ENCODE data around the gene FNBP1L.
"Not testable (repeated sequence)": the region's sequence is repeated elsewhere in the genome, so short reads cannot be mapped to it uniquely, and the experiment has no call there.

Gene FNBP1L

GRCh38 chr1:93537924-93538323 is 90.0 kb downstream of the FNBP1L start:
- no peak for DNase-seq

- DNase-seq = no peak
Observed at GRCh38 chr1:93541045-93541444, 93.1 kb downstream of the FNBP1L start.

GRCh38 chr1:93542398-93542797 is 94.5 kb downstream of the FNBP1L start:
- DNase-seq = no peak

GRCh38 chr1:93546162-93546863 is 98.4 kb downstream of the FNBP1L start:
- no peak for DNase-seq

GRCh38 chr1:93549131-93549530 is 101.2 kb downstream of the FNBP1L start:
- no peak for DNase-seq

GRCh38 chr1:93549811-93550210 is 101.9 kb downstream of the FNBP1L start:
- no peak for DNase-seq

GRCh38 chr1:93552741-93553455 is 105.0 kb downstream of the FNBP1L start:
- DNase-seq = no peak

- DNase-seq = not testable (repeated sequence)
Observed at GRCh38 chr1:93553886-93554490, 106.1 kb downstream of the FNBP1L start.

- DNase-seq = no peak
Observed at GRCh38 chr1:93554883-93555872, 107.3 kb downstream of the FNBP1L start.

- no peak for DNase-seq
Observed at GRCh38 chr1:93556291-93556690, 108.4 kb downstream of the FNBP1L start.

GRCh38 chr1:93559045-93559444 is 111.1 kb downstream of the FNBP1L start:
- no peak for DNase-seq

- DNase-seq = no peak
Observed at GRCh38 chr1:93559695-93560094, 111.8 kb downstream of the FNBP1L start.

- DNase-seq = no peak
Observed at GRCh38 chr1:93565496-93566206, 117.7 kb downstream of the FNBP1L start.

- no peak for DNase-seq
Observed at GRCh38 chr1:93566227-93566626, 118.3 kb downstream of the FNBP1L start.

- no peak for DNase-seq
Observed at GRCh38 chr1:93567255-93567918, 119.5 kb downstream of the FNBP1L start.

GRCh38 chr1:93569489-93569888 is 121.6 kb downstream of the FNBP1L start:
- no peak for DNase-seq

- no peak for DNase-seq
Observed at GRCh38 chr1:93571623-93572310, 123.8 kb downstream of the FNBP1L start.

GRCh38 chr1:93573940-93574469 is 126.1 kb downstream of the FNBP1L start:
- DNase-seq = no peak

GRCh38 chr1:93574511-93574910 is 126.6 kb downstream of the FNBP1L start:
- DNase-seq = no peak

GRCh38 chr1:93574991-93575390 is 127.1 kb downstream of the FNBP1L start:
- DNase-seq = no peak

Data from activated effector memory CD4-positive, alpha-beta T cell treated with Interleukin-2 at 50 U/mL for 16 hours (primary cell).